Vagina (tissue), 2 donors: Measurements from ENCODE around the gene RHBDD1. TPM values are rescaled to one million over a fixed set of nuclear protein-coding genes. Genes with fewer than 3 reads are reported as not detected.

ENCODE experiments used
- DNase-seq, 2 donors: peaks; one replicate each; pipeline ENCODE4 v3.0.0-alpha.2; 2017; ENCODE audit errors: extremely low spot score in 2 of 2
- H3K27ac ChIP-seq: fragments of 200-600 bp; sonication (generic); one replicate; pipeline ENCODE4 v1.5.1; 2019
- H3K27me3 ChIP-seq: fragments of 200-600 bp; sonication (generic); one replicate; pipeline ENCODE4 v1.5.1; 2019
- H3K36me3 ChIP-seq, 2 donors: fragments of 200-600 bp; sonication (generic); one replicate each; pipeline ENCODE4 v1.5.1; 2017 to 2019
- H3K4me1 ChIP-seq: fragments of 200-600 bp; sonication (generic); one replicate; pipeline ENCODE4 v1.5.1; 2019
- H3K4me3 ChIP-seq, 2 donors: fragments of 200-600 bp; sonication (generic); 1 replicate in 1 of 2; 2 replicates in 1 of 2; pipeline ENCODE4 v1.5.1; 2016 to 2019
- H3K9me3 ChIP-seq: fragments of 200-600 bp; sonication (generic); one replicate; pipeline ENCODE4 v1.5.1; 2019
- CTCF ChIP-seq, 3 experiments: fragments of 450-650 bp in 2 of 3; fragments of 200-600 bp in 1 of 3; sonication (generic) in 1 of 3; IDR thresholded peaks; one replicate each; pipeline ENCODE4 v1.5.1; 2017 to 2019; ENCODE audit warnings: antibody characterized with exemption in 3 of 3, mild to moderate bottlenecking in 2 of 3, moderate library complexity in 2 of 3
- POLR2A ChIP-seq, 2 donors: fragments of 450-650 bp; IDR thresholded peaks; one replicate each; pipeline ENCODE4 v1.6.1; 2017; ENCODE audit warnings: antibody characterized with exemption in 2 of 2, mild to moderate bottlenecking in 2 of 2, moderate library complexity in 2 of 2
- POLR2AphosphoS5 ChIP-seq, 2 donors: sonication (generic); formaldehyde crosslinking; IDR thresholded peaks; one replicate each; pipeline ENCODE4 v1.9.0; 2017; ENCODE audit warnings: antibody characterized with exemption in 2 of 2, mild to moderate bottlenecking in 2 of 2, low read depth in 1 of 2; ENCODE audit not compliant: insufficient read depth in 1 of 2
- intact Hi-C: fragments of 100-400 bp; cut with DNase I; formaldehyde crosslinking; loops from one replicate; pipeline ENCODE4 v1.15.1; 2023
- total RNA-seq: library from RNA; depleted of rRNA; stranded (reverse); fragments of >200 nt; gene quantifications from one replicate; pipeline ENCODE4 v1.2.3, GENCODE V29; 2016

Gene RHBDD1
- total RNA-seq, 1 donor from 2014 or later: 27.3 TPM

GRCh38 chr2:226971084-226971483, 135.2 kb downstream of the RHBDD1 start:
- DNase-seq: no peak
- Histone ChIP-seq H3K4me1 (no peaks in the 10 kb centered on the region), H3K27me3 (no peaks in the 10 kb centered on the region), H3K27ac (no peak overlapping the region), H3K9me3 (no peaks in the 10 kb centered on the region), H3K4me3 (no peak overlapping the region), H3K36me3 (no peaks in the 10 kb centered on the region)
- intact Hi-C loops: no loop called here
- no peak for TF ChIP-seq CTCF (IDR thresholded peaks at IDR 0.05)
- no peak for TF ChIP-seq POLR2A (IDR thresholded peaks at IDR 0.05)
- TF ChIP-seq POLR2AphosphoS5 (IDR thresholded peaks at IDR 0.05; ENCODE audit: insufficient read depth in 1 of 2, low read depth in 1 of 2): no peak

- Histone ChIP-seq H3K27ac (no peak overlapping the region), H3K4me3 (no peak overlapping the region)
These were observed 135.9 kb downstream of the RHBDD1 start for GRCh38 chr2:226971770-226972169.

GRCh38 chr2:226973816-226974215, 138.0 kb downstream of the RHBDD1 start:
- Histone ChIP-seq H3K9me3 (no peaks in the 10 kb centered on the region), H3K4me1 (no peaks in the 10 kb centered on the region), H3K36me3 (no peaks in the 10 kb centered on the region), H3K27ac (no peak overlapping the region), H3K27me3 (no peaks in the 10 kb centered on the region), H3K4me3 (no peak overlapping the region)
- DNase-seq: no peak
- no peak for TF ChIP-seq POLR2A (IDR thresholded peaks at IDR 0.05)
- TF ChIP-seq CTCF (IDR thresholded peaks at IDR 0.05): no peak
- TF ChIP-seq POLR2AphosphoS5 (IDR thresholded peaks at IDR 0.05; ENCODE audit: insufficient read depth in 1 of 2, low read depth in 1 of 2): no peak
- intact Hi-C loops: no loop called here

More at GRCh38 chr2:226971770-226972169, 135.9 kb downstream of the RHBDD1 start:
- H3K27me3 ChIP-seq: no peaks in the 10 kb centered on the region
- H3K36me3 ChIP-seq: no peaks in the 10 kb centered on the region
- H3K9me3 ChIP-seq: no peaks in the 10 kb centered on the region
- intact Hi-C loops: no loop called here
- H3K4me1 ChIP-seq: no peaks in the 10 kb centered on the region
- DNase-seq: no peak
- TF ChIP-seq POLR2AphosphoS5 (IDR thresholded peaks at IDR 0.05; ENCODE audit: insufficient read depth in 1 of 2, low read depth in 1 of 2) (no peak), CTCF (IDR thresholded peaks at IDR 0.05) (no peak), POLR2A (IDR thresholded peaks at IDR 0.05) (no peak)

- Histone ChIP-seq H3K27ac (no peak overlapping the region), H3K9me3 (no peaks in the 10 kb centered on the region), H3K4me3 (no peak overlapping the region), H3K36me3 (no peaks in the 10 kb centered on the region), H3K27me3 (no peaks in the 10 kb centered on the region), H3K4me1 (no peaks in the 10 kb centered on the region)
- DNase-seq: no peak
- intact Hi-C loops: no loop called here
- TF ChIP-seq POLR2AphosphoS5 (IDR thresholded peaks at IDR 0.05; ENCODE audit: insufficient read depth in 1 of 2, low read depth in 1 of 2): no peak
- no peak for TF ChIP-seq POLR2A (IDR thresholded peaks at IDR 0.05)
- no peak for TF ChIP-seq CTCF (IDR thresholded peaks at IDR 0.05)
These were observed 141.9 kb downstream of the RHBDD1 start for GRCh38 chr2:226977775-226978190.

- H3K4me3 ChIP-seq: no peak overlapping the region
- no peak overlapping the region for H3K27ac ChIP-seq
- no peak for DNase-seq
- no peaks in the 10 kb centered on the region for H3K36me3 ChIP-seq
- no peaks in the 10 kb centered on the region for H3K4me1 ChIP-seq
- TF ChIP-seq CTCF (IDR thresholded peaks at IDR 0.05) (no peak), POLR2A (IDR thresholded peaks at IDR 0.05) (no peak), POLR2AphosphoS5 (IDR thresholded peaks at IDR 0.05; ENCODE audit: insufficient read depth in 1 of 2, low read depth in 1 of 2) (no peak)
- intact Hi-C loops: no loop called here
- H3K9me3 ChIP-seq: no peaks in the 10 kb centered on the region
- H3K27me3 ChIP-seq: no peaks in the 10 kb centered on the region
These were observed 142.4 kb downstream of the RHBDD1 start for GRCh38 chr2:226978300-226978699.
